Measurements from ENCODE around the gene SFXN1. TPM values are rescaled to one million over a fixed set of nuclear protein-coding genes. Genes with fewer than 3 reads are reported as not detected.

Gene SFXN1
- total RNA-seq, 4 donors from 2014 or later, result 18.0 to 26.1 (median 21.2) TPM

DNA sequence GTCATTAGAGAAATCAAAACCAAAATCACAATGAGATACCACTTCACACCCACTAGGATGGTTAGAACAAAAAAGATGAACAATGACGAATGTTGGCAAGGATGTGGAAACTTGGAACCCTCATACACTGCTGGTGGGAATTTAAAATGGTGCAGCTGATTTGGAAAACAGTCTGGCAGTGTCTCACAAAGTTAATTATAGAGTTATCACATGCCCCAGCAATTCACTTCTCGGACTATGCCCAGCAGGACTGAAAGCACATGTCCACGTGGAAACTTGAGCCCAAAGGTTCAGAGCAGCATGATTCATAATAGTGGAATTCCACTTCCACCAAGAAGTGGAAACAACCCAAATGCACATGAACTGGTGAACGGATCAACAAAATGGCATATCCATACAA, 94.5 kb downstream of the SFXN1 start:
- no peaks in the 10 kb centered on the region for H3K4me1 ChIP-seq
- no peaks in the 10 kb centered on the region for H3K36me3 ChIP-seq
- no peak for TF ChIP-seq EP300 (IDR thresholded peaks at IDR 0.05)
- TF ChIP-seq POLR2AphosphoS5 (IDR thresholded peaks at IDR 0.05), result no peak
- TF ChIP-seq, protein P1, sequence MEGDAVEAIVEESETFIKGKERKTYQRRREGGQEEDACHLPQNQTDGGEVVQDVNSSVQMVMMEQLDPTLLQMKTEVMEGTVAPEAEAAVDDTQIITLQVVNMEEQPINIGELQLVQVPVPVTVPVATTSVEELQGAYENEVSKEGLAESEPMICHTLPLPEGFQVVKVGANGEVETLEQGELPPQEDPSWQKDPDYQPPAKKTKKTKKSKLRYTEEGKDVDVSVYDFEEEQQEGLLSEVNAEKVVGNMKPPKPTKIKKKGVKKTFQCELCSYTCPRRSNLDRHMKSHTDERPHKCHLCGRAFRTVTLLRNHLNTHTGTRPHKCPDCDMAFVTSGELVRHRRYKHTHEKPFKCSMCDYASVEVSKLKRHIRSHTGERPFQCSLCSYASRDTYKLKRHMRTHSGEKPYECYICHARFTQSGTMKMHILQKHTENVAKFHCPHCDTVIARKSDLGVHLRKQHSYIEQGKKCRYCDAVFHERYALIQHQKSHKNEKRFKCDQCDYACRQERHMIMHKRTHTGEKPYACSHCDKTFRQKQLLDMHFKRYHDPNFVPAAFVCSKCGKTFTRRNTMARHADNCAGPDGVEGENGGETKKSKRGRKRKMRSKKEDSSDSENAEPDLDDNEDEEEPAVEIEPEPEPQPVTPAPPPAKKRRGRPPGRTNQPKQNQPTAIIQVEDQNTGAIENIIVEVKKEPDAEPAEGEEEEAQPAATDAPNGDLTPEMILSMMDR (IDR thresholded peaks at IDR 0.05), result no peak
- no peak for TF ChIP-seq POLR2A (IDR thresholded peaks at IDR 0.05)
- H3K4me3 ChIP-seq, result no peak overlapping the region
- no peak overlapping the region for H3K27ac ChIP-seq
- H3K9me3 ChIP-seq, result peaks cover 0 to 5% (median 0%) of the 10 kb centered on the region in 3 donors
- 43 to 51% methylated on average over 4 of the region's 4 CpGs for WGBS, 2 donors (ENCODE audit: low coverage in 1 of 2)
- ATAC-seq, result no peak
- peaks cover 62% of the 10 kb centered on the region for H3K27me3 ChIP-seq

DNA sequence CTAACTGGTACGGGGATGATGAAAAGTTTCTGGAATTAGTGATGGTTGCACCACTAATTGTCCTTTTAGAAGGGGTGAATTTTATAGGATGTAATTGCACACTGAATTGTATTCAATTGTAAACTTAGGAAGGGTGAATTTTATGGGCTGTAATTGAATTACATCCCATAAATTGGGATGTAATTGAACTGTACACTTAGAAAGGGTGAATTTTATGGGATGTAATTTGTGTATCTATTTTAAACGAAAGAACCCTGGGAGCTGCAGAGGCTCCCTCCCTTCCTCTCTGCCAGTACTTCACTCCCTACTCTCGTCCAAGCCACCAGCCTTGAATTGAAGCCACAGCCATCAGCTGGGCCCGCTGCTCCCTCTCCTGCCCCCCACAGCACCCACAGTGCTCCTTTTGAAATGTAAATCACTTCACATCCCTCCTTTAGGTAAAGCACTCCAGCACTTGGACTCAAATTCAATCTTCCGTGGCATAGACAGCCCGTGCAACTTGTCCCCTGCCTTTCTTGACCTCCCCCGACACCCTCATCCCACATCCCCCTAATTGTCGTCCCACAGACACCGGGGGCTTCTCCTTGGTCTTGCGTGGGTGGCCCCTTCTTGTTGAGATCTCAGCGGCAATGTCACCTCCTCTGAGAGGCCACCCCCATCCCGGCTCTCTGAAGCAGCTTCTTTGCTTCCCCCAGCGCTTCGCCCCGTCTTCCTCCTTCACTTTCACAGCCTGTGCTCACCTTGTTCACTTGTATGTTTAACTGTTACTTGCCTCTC, 95.3 kb downstream of the SFXN1 start:
- Histone ChIP-seq H3K36me3 (no peaks in the 10 kb centered on the region), H3K9me3 (peaks cover 0 to 5% (median 0%) of the 10 kb centered on the region in 3 donors), H3K27ac (no peak overlapping the region), H3K27me3 (peaks cover 68% of the 10 kb centered on the region), H3K4me1 (no peaks in the 10 kb centered on the region), H3K4me3 (no peak overlapping the region)
- ATAC-seq, result no peak
- 31 to 43% methylated on average over 8 to 15 of the region's 15 CpGs for WGBS, 2 donors (ENCODE audit: low coverage in 1 of 2)
- no peak for TF ChIP-seq POLR2AphosphoS5 (IDR thresholded peaks at IDR 0.05)
- no peak for TF ChIP-seq EP300 (IDR thresholded peaks at IDR 0.05)
- TF ChIP-seq POLR2A (IDR thresholded peaks at IDR 0.05), result no peak
- TF ChIP-seq, protein P1 (IDR thresholded peaks at IDR 0.05), result no peak

DNA sequence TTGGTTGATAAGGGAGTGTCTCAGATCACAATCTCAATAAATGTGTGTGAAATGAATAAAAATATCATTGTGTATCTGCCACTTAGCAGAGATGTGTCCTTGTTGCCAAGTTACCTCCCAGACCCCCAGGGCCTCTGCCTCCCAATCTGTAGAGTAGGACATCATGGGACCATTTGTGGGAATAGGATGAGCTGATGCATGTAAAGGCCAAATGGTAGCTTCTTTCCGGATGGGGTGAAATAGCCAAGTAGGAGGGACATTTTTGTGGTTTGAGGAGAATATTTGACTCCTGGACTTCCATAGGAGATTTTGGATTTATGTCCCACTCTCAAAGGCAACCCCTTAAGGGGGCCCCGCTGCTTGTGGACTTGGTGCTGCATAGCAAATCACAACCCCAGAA, 96.9 kb downstream of the SFXN1 start:
- WGBS, 2 donors (ENCODE audit: low coverage in 1 of 2), result 100% methylated on average over 1 of the region's 2 CpGs; no CpG with 5 or more reads in 1 of the 2 donors
- Histone ChIP-seq H3K36me3 (no peaks in the 10 kb centered on the region), H3K27me3 (peaks cover 58% of the 10 kb centered on the region), H3K27ac (no peak overlapping the region), H3K4me3 (no peak overlapping the region), H3K9me3 (peaks cover 0 to 5% (median 0%) of the 10 kb centered on the region in 3 donors), H3K4me1 (no peaks in the 10 kb centered on the region)
- no peak for TF ChIP-seq EP300 (IDR thresholded peaks at IDR 0.05)
- TF ChIP-seq, protein P1 (IDR thresholded peaks at IDR 0.05), result no peak
- TF ChIP-seq POLR2AphosphoS5 (IDR thresholded peaks at IDR 0.05), result no peak
- TF ChIP-seq POLR2A (IDR thresholded peaks at IDR 0.05), result no peak
- no peak for ATAC-seq

DNA sequence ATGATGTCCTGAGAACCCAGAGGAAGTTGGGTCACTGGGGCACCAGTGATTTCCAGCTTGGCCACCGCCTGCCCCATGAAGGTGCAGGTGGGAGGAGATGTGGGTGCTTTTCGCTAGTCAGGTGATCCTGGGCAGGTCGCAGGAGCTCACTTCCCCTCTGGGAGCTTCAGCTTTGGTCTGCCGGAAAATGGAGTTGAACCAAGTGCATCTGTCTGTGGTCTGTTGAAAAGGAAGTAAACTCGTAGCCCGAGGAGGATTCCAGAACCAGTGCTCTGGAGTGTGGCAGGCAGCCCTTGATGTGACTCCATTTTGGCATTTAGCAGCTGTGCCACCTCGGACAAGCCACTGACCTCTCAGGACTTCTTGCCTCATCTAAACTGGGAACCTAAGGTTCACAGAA, 97.7 kb downstream of the SFXN1 start:
- 44 to 71% methylated on average over 2 to 7 of the region's 7 CpGs for WGBS, 2 donors (ENCODE audit: low coverage in 1 of 2)
- H3K4me1 ChIP-seq, result no peaks in the 10 kb centered on the region
- no peak overlapping the region for H3K27ac ChIP-seq
- ATAC-seq, result no peak
- TF ChIP-seq POLR2AphosphoS5 (IDR thresholded peaks at IDR 0.05) (no peak), POLR2A (IDR thresholded peaks at IDR 0.05) (no peak), EP300 (IDR thresholded peaks at IDR 0.05) (no peak)
- TF ChIP-seq, protein P1 (IDR thresholded peaks at IDR 0.05), result no peak
- no peak overlapping the region for H3K4me3 ChIP-seq
- peaks cover 56% of the 10 kb centered on the region for H3K27me3 ChIP-seq
- no peaks in the 10 kb centered on the region for H3K36me3 ChIP-seq
- peaks cover 0 to 5% (median 0%) of the 10 kb centered on the region in 3 donors for H3K9me3 ChIP-seq

DNA sequence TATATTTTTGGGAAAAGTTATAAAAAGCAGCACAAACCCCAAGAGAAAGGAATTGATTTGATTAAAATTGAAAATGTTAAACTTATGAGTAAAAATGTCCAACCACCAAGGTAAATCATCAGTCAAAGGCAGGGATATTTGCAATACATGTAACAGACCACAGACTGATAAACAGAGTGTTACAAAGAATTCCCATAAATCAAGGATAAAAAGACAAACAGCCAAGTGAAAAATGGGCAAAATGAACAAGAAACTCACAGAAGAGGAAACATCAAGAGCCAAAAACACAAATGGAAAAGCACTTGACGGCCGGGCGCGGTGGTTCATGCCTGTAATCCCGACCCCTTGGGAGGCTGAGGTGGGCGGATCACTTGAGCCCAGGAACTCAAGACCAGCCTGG, 98.2 kb downstream of the SFXN1 start:
- H3K27ac ChIP-seq, result no peak overlapping the region
- ATAC-seq, result no peak
- peaks cover 52% of the 10 kb centered on the region for H3K27me3 ChIP-seq
- H3K4me3 ChIP-seq, result no peak overlapping the region
- H3K36me3 ChIP-seq, result no peaks in the 10 kb centered on the region
- WGBS, 2 donors (ENCODE audit: low coverage in 1 of 2), result 26 to 64% methylated on average over 6 of the region's 6 CpGs
- no peaks in the 10 kb centered on the region for H3K4me1 ChIP-seq
- peaks cover 0 to 5% (median 0%) of the 10 kb centered on the region in 3 donors for H3K9me3 ChIP-seq
- TF ChIP-seq POLR2AphosphoS5 (IDR thresholded peaks at IDR 0.05) (no peak), EP300 (IDR thresholded peaks at IDR 0.05) (no peak), POLR2A (IDR thresholded peaks at IDR 0.05) (no peak)
- TF ChIP-seq, protein P1 (IDR thresholded peaks at IDR 0.05), result no peak
